GM10847 (cell line): ENCODE data around the gene AQP2.

Source experiments
- POLR2A ChIP-seq: IDR thresholded peaks from 2 replicates; pipeline ENCODE4 v1.6.1; 2011; ENCODE audit not compliant: insufficient read length; ENCODE audit errors: extremely low read depth

The AQP2 gene

GRCh38 chr12:49964849-49965624 lies 14.5 kb downstream of the AQP2 start:
- TF ChIP-seq POLR2A, result no peak

- no peak for TF ChIP-seq POLR2A
These were observed 15.3 kb downstream of the AQP2 start for GRCh38 chr12:49965836-49966235.

DNA sequence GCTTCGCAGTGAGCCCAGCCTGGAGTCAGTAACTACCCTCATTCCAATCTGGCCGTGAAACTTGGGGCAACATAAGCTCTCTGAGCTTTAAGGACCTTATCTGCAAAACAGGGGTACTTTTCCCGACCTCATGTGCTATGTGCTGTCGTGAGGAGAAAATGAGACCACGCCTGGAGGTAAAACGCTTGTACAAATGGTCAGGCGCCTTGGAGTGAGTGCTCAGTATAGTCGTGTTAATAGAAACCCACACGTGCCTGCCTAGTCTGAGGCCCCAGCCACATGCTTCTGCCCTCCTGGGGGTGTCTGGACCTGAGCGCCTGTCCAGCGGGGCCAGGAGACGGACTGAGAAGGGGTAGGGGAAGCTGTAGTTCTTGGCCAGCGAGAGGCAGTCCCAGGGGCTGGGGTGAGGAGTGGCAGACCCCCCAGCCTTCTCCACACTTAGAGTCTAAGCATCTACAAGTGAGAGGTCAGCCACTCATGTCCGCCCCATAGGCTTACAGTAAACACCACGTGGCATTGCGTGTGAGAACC lies 16.0 kb downstream of the AQP2 start:
- no peak for TF ChIP-seq POLR2A

- no peak for TF ChIP-seq POLR2A
These were observed 16.7 kb downstream of the AQP2 start for GRCh38 chr12:49967042-49967776.

DNA sequence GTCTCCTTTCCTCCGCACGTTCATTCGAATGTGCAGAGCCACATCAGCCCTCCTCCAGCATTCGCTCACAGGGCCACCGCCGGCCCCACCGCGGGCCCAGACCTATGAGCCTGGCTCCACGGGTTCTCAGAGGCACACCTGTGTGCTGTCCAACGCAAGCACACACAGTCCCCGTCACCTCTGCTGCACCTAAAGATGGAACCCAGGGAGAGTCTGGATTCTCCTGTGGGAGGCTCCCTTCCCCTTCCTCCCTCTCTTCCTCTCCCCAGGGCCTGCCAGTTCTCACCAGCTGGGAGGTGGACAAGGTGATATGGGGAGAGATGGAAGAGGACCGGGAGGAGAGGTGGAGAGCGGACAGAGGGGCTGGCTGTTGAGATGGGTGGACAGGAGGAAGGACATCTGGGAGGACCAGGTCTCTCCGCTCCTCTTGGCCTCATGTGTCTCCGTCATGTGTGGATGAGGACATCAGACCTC lies 17.3 kb downstream of the AQP2 start:
- TF ChIP-seq POLR2A, result no peak

GRCh38 chr12:49968471-49968870 lies 17.9 kb downstream of the AQP2 start:
- no peak for TF ChIP-seq POLR2A

GRCh38 chr12:49969027-49969426 lies 18.5 kb downstream of the AQP2 start:
- no peak for TF ChIP-seq POLR2A

GRCh38 chr12:49969651-49970429 lies 19.3 kb downstream of the AQP2 start:
- TF ChIP-seq POLR2A, result no peak

DNA sequence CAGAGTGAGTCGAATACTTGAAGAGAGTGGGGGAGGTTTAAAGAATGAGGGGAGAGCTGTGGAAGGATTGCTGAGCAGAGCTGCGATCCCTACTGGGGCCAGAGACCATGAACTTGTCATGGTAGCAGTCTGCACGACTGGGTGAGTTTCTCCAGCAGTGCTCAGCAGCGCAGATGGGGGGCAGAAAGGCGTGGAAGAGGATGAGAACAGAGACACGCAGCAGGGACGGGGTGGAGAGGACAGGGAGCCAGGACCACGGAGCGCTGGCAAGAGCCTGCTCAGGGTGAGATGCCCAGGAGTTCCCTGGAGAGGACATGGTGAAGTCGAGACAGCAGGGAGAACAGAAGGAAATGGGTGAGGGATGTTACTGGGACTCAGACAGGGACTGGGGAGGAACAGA lies 20.1 kb downstream of the AQP2 start:
- TF ChIP-seq POLR2A, result no peak

- TF ChIP-seq POLR2A, result no peak
These were observed 20.6 kb downstream of the AQP2 start for GRCh38 chr12:49971141-49971540.

- no peak for TF ChIP-seq POLR2A
These were observed 21.6 kb downstream of the AQP2 start for GRCh38 chr12:49972129-49972528.

GRCh38 chr12:49972641-49973360 lies 22.3 kb downstream of the AQP2 start, which contains the start of gene AQP6:
AQP6 (plus strand) TSS chr12:49972947; CDS start chr12:49973174, 227 bp downstream.
- TF ChIP-seq POLR2A, result no peak

DNA sequence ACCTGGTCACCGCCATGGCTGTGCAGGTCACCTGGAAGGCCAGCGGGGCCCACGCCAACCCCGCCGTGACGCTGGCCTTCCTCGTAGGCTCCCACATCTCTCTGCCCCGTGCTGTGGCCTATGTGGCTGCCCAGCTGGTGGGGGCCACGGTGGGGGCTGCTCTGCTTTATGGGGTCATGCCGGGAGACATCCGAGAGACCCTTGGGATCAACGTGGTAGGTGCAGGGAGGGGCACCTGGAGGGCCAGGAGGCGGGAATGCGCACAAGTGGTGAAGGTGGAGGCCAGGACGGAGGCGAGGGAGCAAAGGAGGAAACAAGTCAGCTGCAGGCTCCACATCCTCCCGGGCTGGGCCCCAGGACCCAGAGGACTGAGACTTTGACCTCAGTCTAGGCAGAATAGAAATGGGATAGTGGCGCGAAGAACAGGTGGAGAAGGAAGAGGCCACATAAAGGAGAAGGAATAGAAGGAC lies 22.9 kb downstream of the AQP2 start:
- no peak for TF ChIP-seq POLR2A

GRCh38 chr12:49974231-49974675 lies 23.7 kb downstream of the AQP2 start:
- no peak for TF ChIP-seq POLR2A
